IPS DF 6.9 (cell line): ENCODE results near the gene G3BP2.
"Not testable (repeated sequence)": the region's sequence is repeated elsewhere in the genome, so short reads cannot be mapped to it uniquely, and the experiment has no call there.

Source experiments
- DNase-seq: peaks from one replicate; pipeline ENCODE4 v3.0.0-alpha.2; 2013; ENCODE audit warnings: low read depth, low spot score
- H3K27ac ChIP-seq: one replicate; pipeline ENCODE4 v1.5.1; 2013; ENCODE audit warnings: low read length, control low read depth
- H3K27me3 ChIP-seq: 2 replicates; pipeline ENCODE4 v1.6.1; 2013; ENCODE audit warnings: mild to moderate bottlenecking, low read length; ENCODE audit not compliant: control insufficient read depth, insufficient read depth
- H3K36me3 ChIP-seq: 2 replicates; pipeline ENCODE4 v1.6.1; 2013; ENCODE audit warnings: low read length; ENCODE audit not compliant: control insufficient read depth, insufficient read depth
- H3K4me1 ChIP-seq: 2 replicates; pipeline ENCODE4 v1.6.1; 2013; ENCODE audit warnings: low read length; ENCODE audit not compliant: control insufficient read depth, insufficient read depth
- H3K4me3 ChIP-seq: 2 replicates; pipeline ENCODE4 v1.5.1; 2013; ENCODE audit warnings: mild to moderate bottlenecking, low read length
- H3K9me3 ChIP-seq: 2 replicates; pipeline ENCODE4 v1.6.1; 2013; ENCODE audit warnings: low read length, inconsistent platforms; ENCODE audit not compliant: control insufficient read depth, insufficient read depth
- WGBS: extraction: QIAGEN DNeasy Blood & Tissue Kit; methylation state at CpG from one replicate; pipeline ENCODE4 v1.1.7; 2013; ENCODE audit warnings: mixed read lengths, missing lambda C conversion rate; ENCODE audit not compliant: insufficient read length, insufficient coverage; 5-methylcytosine and 5-hydroxymethylcytosine counted together

G3BP2 gene

DNA sequence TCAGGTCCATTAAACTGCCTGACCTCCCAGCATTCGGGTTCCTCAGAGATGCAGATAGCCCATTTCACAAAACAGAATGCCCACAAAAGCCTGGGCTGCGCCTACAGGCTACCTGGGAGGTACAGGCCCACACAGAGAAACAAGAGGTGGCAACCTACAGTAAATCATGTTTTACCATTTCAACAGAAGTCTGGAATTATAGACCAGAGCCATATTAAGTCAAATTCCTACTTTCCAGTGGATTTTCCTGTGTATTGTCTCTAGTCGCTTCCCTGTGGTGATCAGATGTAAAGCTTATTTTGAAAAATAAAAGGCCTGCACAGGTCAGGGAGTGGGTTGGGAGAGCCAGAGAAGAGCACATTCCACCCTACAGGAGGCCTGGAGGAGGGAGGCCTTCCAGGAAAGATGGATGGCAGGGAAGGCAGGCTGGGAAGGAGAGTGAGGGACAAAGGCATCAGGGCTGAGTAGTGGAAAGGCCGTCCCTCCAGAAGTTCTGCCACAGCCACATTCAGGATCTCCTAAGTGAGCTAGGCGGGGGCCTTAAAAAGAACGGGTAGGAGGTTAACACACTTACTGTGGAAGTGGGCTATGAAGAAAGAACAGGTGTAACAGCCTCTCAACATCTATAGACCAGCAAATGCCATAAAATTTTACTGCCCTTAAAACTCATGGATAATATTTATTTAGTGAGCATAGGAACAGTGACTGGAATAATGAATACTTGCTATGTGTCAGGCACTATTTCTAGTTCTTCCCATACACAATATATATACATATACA lies 32.2 kb upstream of the G3BP2 start:
- DNase-seq, result peak; percentile 82
- peaks cover 8% of the 10 kb centered on the region; the same call in 1 of the 2 replicates for H3K4me1 ChIP-seq
- no peak overlapping the region for H3K27ac ChIP-seq
- no peaks in the 10 kb centered on the region for H3K27me3 ChIP-seq
- H3K9me3 ChIP-seq, result no peaks in the 10 kb centered on the region
- WGBS, result no CpG with 5 or more reads among the region's 6 CpGs
- no peaks in the 10 kb centered on the region for H3K36me3 ChIP-seq
- no peak overlapping the region for H3K4me3 ChIP-seq

DNA sequence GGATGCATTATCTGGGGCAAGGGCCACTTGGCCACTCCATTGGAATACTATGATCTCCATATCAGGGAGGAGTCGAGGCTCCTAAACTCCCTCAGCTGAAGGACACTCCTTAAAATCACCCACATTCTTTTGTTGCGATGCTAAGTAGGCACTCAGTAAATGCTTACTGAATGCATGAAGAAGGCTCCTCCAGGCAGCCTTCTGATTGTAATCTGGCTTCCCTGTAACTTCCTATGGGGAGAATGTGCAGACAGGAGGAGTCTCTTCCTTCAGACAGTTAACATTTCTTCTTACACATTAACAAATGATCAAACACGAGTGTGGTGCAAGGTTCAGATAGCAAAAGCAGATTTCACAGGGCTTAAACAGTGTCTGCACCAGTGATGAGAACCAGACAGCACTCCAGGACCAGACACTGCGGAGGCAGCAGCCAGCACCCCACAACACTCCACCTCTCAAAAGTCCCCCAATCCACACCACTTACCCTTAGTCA lies 29.8 kb upstream of the G3BP2 start:
- Histone ChIP-seq H3K4me3 (no peak overlapping the region), H3K36me3 (no peaks in the 10 kb centered on the region), H3K4me1 (peaks cover 6% of the 10 kb centered on the region; the same call in 1 of the 2 replicates), H3K9me3 (no peaks in the 10 kb centered on the region), H3K27ac (no peak overlapping the region), H3K27me3 (no peaks in the 10 kb centered on the region)
- WGBS, result no CpG with 5 or more reads among the region's 4 CpGs
- DNase-seq, result no peak

DNA sequence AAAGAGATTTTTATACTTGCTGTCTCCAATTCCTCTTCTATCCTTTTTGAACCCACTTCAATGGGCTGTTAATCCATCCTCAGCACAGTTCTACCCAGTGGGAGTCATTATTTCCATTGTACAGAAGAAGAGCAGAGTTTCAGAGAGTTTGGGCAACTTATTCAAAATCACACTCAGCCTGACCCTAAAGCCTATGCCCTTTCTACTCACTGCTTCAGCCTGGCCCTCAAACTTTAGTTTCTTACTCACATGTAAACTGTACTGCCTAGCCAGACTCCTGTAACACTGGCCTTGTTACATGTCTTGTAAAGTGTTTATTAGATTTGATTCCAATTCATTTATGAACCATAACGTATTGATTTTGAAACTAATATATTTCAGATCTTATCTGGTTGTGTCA lies 26.1 kb upstream of the G3BP2 start:
- Histone ChIP-seq H3K27me3 (no peaks in the 10 kb centered on the region), H3K4me1 (peaks cover 5% of the 10 kb centered on the region; the same call in 1 of the 2 replicates), H3K36me3 (no peaks in the 10 kb centered on the region), H3K27ac (no peak overlapping the region), H3K9me3 (no peaks in the 10 kb centered on the region), H3K4me3 (no peak overlapping the region)
- DNase-seq, result no peak
- no CpG with 5 or more reads among the region's 1 CpG for WGBS

DNA sequence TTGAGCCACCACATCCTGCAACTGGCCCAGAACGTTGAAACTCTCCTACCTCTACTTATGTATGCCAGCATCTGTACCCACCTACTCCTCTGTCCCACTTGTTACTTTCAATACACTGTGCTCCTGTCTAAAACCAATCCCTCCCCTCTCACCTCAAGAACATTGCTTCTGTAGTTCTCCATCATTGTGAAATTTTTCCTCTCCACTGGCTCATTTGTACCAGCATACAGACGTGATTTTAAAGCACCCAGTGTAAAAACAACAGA lies 25.7 kb upstream of the G3BP2 start:
- no CpG with 5 or more reads among the region's 2 CpGs for WGBS

DNA sequence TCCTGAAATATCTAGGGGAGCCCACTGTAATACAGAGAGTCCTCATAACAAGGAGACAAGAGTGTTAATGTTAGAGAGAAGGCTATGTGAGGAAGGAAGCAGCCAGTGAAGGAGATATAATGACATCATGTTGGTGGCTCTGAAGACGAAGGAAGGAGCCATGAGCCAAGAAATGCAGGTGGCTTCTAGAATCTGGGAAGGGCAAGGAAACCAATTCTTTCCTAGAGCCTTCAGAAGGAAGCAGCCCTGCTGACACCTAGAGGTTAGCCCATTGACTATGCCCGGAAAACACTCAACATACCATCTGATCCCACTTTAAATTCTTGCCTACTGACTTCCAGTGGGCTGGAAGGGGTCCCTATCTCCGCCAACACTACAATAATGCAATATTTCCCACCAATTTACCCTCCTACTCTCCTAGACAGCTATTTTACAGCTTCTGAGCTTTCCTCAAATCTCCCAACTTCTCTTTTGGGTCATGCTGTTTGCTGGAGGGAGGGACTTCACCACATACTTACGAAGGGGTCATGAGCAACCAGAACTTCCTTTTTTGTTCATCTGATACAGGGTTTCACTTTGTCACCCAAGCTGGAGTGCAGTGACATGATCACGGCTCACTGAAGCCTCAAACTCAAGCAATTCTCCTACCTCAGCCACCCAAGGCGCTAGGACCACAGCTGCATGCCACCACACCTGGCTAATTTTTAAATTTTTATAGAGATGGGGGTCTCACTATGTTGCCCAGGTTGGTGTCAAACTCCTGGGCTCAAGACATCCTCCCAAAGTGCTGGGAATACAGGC lies 25.2 kb upstream of the G3BP2 start:
- DNase-seq, result no peak
- Histone ChIP-seq H3K36me3 (no peaks in the 10 kb centered on the region), H3K27ac (no peak overlapping the region), H3K4me1 (peaks cover 5% of the 10 kb centered on the region; the same call in 1 of the 2 replicates), H3K4me3 (no peak overlapping the region), H3K27me3 (no peaks in the 10 kb centered on the region), H3K9me3 (no peaks in the 10 kb centered on the region)
- WGBS, result no CpG with 5 or more reads among the region's 6 CpGs

More for the DNA sequence above, 25.7 kb upstream of the G3BP2 start:
- DNase-seq, result no peak
- Histone ChIP-seq H3K9me3 (no peaks in the 10 kb centered on the region), H3K4me3 (no peak overlapping the region), H3K4me1 (peaks cover 5% of the 10 kb centered on the region; the same call in 1 of the 2 replicates), H3K36me3 (no peaks in the 10 kb centered on the region), H3K27ac (no peak overlapping the region), H3K27me3 (no peaks in the 10 kb centered on the region)

DNA sequence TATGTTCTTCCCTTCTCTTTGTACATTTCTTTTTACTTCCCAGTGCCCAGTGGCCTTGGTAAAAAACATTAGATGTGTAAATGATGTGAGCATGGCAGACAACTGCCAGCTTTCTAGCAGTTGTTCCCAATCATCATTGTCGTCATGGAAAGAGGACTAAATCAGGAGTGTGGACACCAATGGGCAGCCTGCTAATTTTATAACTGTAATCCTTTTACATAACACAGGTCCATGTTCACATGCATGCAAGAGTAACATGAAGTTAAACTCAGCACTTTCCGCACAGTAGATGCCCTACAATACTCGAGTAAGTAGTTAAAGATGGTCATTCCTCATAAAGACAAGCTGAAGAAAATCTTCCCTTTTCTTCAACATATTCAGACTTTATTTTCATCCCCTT lies 23.4 kb upstream of the G3BP2 start:
- DNase-seq, result no peak
- 0 out of 2 replicates have a peak, but pooled peaks cover 1% of the 10 kb centered on the region for H3K4me1 ChIP-seq
- no CpG with 5 or more reads among the region's 3 CpGs for WGBS
- no peak overlapping the region for H3K4me3 ChIP-seq
- H3K27ac ChIP-seq, result no peak overlapping the region
- no peaks in the 10 kb centered on the region for H3K27me3 ChIP-seq
- no peaks in the 10 kb centered on the region for H3K36me3 ChIP-seq
- no peaks in the 10 kb centered on the region for H3K9me3 ChIP-seq

DNA sequence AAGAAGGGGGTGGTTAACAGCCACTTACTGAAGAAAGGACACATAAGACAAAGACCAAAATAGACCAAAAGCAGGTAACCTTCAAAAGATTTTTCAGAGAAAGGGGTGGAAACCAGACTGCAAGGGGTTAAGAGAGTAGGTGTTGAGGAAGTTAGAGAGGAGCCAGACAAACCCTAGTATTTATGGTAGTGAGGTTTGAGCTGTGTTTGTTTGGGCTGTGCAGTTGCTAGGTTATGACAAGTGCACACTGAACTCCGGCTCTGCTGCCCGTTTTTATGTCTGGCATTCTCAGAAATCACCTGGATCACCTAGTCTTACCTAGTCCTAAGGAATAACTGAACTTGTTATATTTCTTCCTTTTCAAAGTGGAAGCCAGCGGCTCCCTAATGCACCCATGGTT lies 22.9 kb upstream of the G3BP2 start:
- Histone ChIP-seq H3K27me3 (no peaks in the 10 kb centered on the region), H3K36me3 (no peaks in the 10 kb centered on the region), H3K4me3 (no peak overlapping the region), H3K27ac (no peak overlapping the region), H3K9me3 (no peaks in the 10 kb centered on the region), H3K4me1 (0 out of 2 replicates have a peak, but pooled peaks cover 1% of the 10 kb centered on the region)
- no peak for DNase-seq
- WGBS, result no CpG with 5 or more reads among the region's 3 CpGs

DNA sequence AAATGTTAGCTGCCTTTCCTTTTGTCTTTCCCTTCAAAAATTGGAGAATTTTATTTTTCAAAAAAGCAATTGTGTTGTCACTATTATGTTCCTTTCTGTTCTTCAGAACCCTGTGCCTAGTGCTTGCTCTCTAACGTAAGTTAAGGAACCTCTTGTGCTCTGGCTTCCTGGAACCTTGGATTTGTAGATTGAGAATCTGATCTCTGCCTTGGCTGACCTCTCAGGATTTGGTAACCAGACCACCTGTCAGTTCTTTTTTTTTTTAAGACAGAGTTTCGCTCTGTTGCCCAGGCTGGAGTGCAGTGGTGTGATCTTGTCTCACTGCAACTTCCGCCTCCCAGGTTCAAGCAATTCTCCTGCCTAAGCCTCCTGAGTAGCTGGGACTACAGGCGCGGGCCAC lies 18.9 kb upstream of the G3BP2 start:
- no CpG with 5 or more reads among the region's 5 CpGs for WGBS
- not testable (repeated sequence) for H3K4me3 ChIP-seq, H3K36me3 ChIP-seq, H3K27ac ChIP-seq, DNase-seq, H3K4me1 ChIP-seq, H3K27me3 ChIP-seq, H3K9me3 ChIP-seq

DNA sequence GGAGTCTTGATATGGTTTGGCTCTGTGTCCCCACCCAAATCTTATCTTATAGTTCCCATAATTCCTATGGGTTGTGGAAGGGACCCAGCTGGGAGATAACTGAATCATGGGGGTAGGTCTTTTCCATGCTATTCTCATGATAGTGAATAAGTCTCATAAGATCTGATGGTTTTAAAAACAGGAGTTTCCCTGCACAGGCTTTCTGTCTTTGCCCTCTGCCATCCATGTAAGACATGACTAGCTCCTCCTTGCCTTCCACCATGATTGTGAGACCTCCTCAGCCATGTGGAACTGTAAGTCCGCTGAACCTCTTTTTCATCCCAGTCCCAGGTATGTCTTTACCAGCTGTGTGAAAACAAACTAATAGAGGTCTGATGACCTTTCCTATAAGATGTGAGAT lies 13.9 kb upstream of the G3BP2 start:
- H3K36me3 ChIP-seq, H3K27ac ChIP-seq, H3K9me3 ChIP-seq, H3K4me1 ChIP-seq, H3K4me3 ChIP-seq, DNase-seq, H3K27me3 ChIP-seq: not testable (repeated sequence)
- no CpG with 5 or more reads among the region's 1 CpG for WGBS

DNA sequence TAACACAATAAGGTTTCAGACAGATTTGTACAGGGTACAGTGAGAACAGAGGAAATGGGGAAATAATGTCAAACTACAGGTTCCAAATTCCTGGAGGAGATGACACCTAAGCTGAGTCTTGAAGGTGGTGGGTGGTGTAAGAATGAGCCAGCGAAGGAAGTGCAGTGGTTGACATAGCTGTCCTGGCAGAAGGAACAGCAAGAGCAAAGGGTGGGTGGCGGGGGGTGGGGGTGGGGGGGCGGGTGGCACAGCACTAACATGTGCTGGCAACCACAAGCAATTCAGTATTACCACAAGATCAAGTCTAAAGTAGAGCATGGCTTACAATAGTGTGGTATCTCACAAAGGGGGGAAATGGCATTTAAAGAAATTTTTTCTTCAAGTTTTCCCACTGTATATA lies 13.1 kb upstream of the G3BP2 start:
- WGBS, result no CpG with 5 or more reads among the region's 3 CpGs
- H3K27me3 ChIP-seq, result no peaks in the 10 kb centered on the region
- no peak for DNase-seq

More for the DNA sequence above, 13.1 kb upstream of the G3BP2 start:
- Histone ChIP-seq H3K27ac (no peak overlapping the region), H3K4me3 (no peak overlapping the region), H3K4me1 (no peaks in the 10 kb centered on the region), H3K9me3 (no peaks in the 10 kb centered on the region; the same call in 1 of the 2 replicates), H3K36me3 (peaks cover 3% of the 10 kb centered on the region; the same call in 1 of the 2 replicates)
